ENCODE data around the gene SGCD.

DNA sequence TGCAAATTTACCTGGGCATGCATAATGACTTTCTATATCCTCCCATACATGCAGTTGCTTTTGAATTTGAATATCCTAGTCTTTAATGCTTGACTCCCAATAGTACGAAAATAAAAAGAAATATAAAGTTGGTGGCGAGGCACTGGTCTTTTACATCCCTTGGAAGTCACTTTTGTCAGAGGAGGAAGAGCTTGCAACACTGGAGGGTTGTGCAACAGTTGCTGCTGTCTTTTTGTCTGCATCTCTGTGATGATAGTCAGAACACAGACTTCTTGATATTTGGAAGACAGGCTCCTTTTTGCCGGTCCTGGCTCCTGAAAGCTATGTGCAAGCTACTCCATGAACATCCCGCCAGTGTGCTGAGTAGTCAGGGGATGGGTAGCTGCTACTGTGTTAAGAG is 16.8 kb upstream of the SGCD start:
- TF ChIP-seq, protein P1, sequence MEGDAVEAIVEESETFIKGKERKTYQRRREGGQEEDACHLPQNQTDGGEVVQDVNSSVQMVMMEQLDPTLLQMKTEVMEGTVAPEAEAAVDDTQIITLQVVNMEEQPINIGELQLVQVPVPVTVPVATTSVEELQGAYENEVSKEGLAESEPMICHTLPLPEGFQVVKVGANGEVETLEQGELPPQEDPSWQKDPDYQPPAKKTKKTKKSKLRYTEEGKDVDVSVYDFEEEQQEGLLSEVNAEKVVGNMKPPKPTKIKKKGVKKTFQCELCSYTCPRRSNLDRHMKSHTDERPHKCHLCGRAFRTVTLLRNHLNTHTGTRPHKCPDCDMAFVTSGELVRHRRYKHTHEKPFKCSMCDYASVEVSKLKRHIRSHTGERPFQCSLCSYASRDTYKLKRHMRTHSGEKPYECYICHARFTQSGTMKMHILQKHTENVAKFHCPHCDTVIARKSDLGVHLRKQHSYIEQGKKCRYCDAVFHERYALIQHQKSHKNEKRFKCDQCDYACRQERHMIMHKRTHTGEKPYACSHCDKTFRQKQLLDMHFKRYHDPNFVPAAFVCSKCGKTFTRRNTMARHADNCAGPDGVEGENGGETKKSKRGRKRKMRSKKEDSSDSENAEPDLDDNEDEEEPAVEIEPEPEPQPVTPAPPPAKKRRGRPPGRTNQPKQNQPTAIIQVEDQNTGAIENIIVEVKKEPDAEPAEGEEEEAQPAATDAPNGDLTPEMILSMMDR (conservative IDR thresholded peaks at IDR 0.05 in 1 of 2, IDR thresholded peaks at IDR 0.05 in 1 of 2; ENCODE audit: extremely low read depth in 1 of 2, insufficient read depth in 1 of 2, low read depth in 1 of 2, low read length in 2 of 2) = no peak
- no peak for TF ChIP-seq EZH2 (IDR thresholded peaks at IDR 0.05; ENCODE audit: borderline replicate concordance, low read length)

Data from mammary epithelial cell (primary cell).